Stimulated activated CD8-positive, alpha-beta memory T cell treated with anti-CD3 and anti-CD28 coated beads, Interleukin-2, amount 100 ng/mL, for 48 hours (primary cell): ENCODE measurements around the gene PGP.
A peak's percentile ranks its signal among the peaks of the same experiment; 100 is the strongest.

Experiments used
- DNase-seq, 2 donors: peaks; one replicate each; pipeline ENCODE4 v3.0.0-alpha.2; 2020; ENCODE audit warnings: low read depth in 2 of 2

PGP gene

GRCh38 chr16:2180962-2181923 lies 33.4 kb downstream of the PGP start:
- no peak for DNase-seq

- DNase-seq, result no peak
These were observed 34.2 kb downstream of the PGP start for GRCh38 chr16:2180461-2180860.

- DNase-seq, result no peak
These were observed 35.1 kb downstream of the PGP start for GRCh38 chr16:2179576-2179975.

- no peak for DNase-seq
These were observed 35.5 kb downstream of the PGP start for GRCh38 chr16:2179107-2179501.

GRCh38 chr16:2178321-2179106 lies 36.1 kb downstream of the PGP start:
- peak in 1 of 2 donors; percentile 26 for DNase-seq

- no peak for DNase-seq
These were observed 37.1 kb downstream of the PGP start for GRCh38 chr16:2177561-2177960.

GRCh38 chr16:2177101-2177500 lies 37.5 kb downstream of the PGP start:
- no peak for DNase-seq

- DNase-seq, result no peak
These were observed 38.6 kb downstream of the PGP start for GRCh38 chr16:2176047-2176446.

- DNase-seq, result no peak
These were observed 39.2 kb downstream of the PGP start for GRCh38 chr16:2175454-2175853.

- no peak for DNase-seq
These were observed 40.1 kb downstream of the PGP start for GRCh38 chr16:2174396-2175131.

- DNase-seq, result no peak
These were observed 40.7 kb downstream of the PGP start for GRCh38 chr16:2173916-2174315.

- DNase-seq, result no peak
These were observed 41.3 kb downstream of the PGP start for GRCh38 chr16:2173366-2173765.

- DNase-seq, result no peak
These were observed 41.8 kb downstream of the PGP start for GRCh38 chr16:2172688-2173335.

- no peak for DNase-seq
These were observed 43.0 kb downstream of the PGP start for GRCh38 chr16:2171601-2172178.

- no peak for DNase-seq
These were observed 43.8 kb downstream of the PGP start for GRCh38 chr16:2170587-2171435.

GRCh38 chr16:2170080-2170479 lies 44.6 kb downstream of the PGP start:
- no peak for DNase-seq

GRCh38 chr16:2167068-2167638 lies 47.5 kb downstream of the PGP start:
- DNase-seq, result no peak

- DNase-seq, result no peak
These were observed 48.2 kb downstream of the PGP start for GRCh38 chr16:2166263-2167067.

- no peak for DNase-seq
These were observed 48.8 kb downstream of the PGP start for GRCh38 chr16:2165861-2166260.
